GM18499 (cell line): Measurements from ENCODE around the gene PLA2G2A.
"Not testable (repeated sequence)": the region's sequence is repeated elsewhere in the genome, so short reads cannot be mapped to it uniquely, and the experiment has no call there.

Experiments used
- ATAC-seq: cut with Tn5 transposase; IDR thresholded peaks from one replicate; pipeline ENCODE4 v1.9.1; 2021; ENCODE audit warnings: moderate number of reproducible peaks; ENCODE audit not compliant: insufficient read depth, unreplicated experiment

Gene PLA2G2A

GRCh38 chr1:19979494-19979977 is at the start of gene PLA2G2A:
TSS of gene PLA2G2A (minus strand) at chr1:19979618. CDS start at chr1:19978773, 845 bp downstream.
- no peak for ATAC-seq

- no peak for ATAC-seq
Observed at GRCh38 chr1:20028726-20029125, 49.3 kb upstream of the PLA2G2A start.

GRCh38 chr1:20028125-20028524 is 48.7 kb upstream of the PLA2G2A start:
- ATAC-seq = no peak

- ATAC-seq = no peak
Observed at GRCh38 chr1:20017741-20018140, 38.3 kb upstream of the PLA2G2A start.

- ATAC-seq = no peak
Observed at GRCh38 chr1:20014153-20014552, 34.7 kb upstream of the PLA2G2A start.

- no peak for ATAC-seq
Observed at GRCh38 chr1:20010016-20010415, 30.6 kb upstream of the PLA2G2A start.

- ATAC-seq = no peak
Observed at GRCh38 chr1:20009212-20009611, 29.8 kb upstream of the PLA2G2A start.

- ATAC-seq = no peak
Observed at GRCh38 chr1:20008391-20008841, 29.0 kb upstream of the PLA2G2A start.

- ATAC-seq = not testable (repeated sequence)
Observed at GRCh38 chr1:19998823-19999222, 19.4 kb upstream of the PLA2G2A start.

- ATAC-seq = no peak
Observed at GRCh38 chr1:19990689-19991088, 11.3 kb upstream of the PLA2G2A start.

GRCh38 chr1:19990182-19990582 is 10.8 kb upstream of the PLA2G2A start:
- not testable (repeated sequence) for ATAC-seq

- no peak for ATAC-seq
Observed at GRCh38 chr1:19988267-19989006, 9.0 kb upstream of the PLA2G2A start.

- no peak for ATAC-seq
Observed at GRCh38 chr1:19987719-19988118, 8.3 kb upstream of the PLA2G2A start.

- not testable (repeated sequence) for ATAC-seq
Observed at GRCh38 chr1:19984409-19985016, 5.1 kb upstream of the PLA2G2A start.

- ATAC-seq = no peak
Observed at GRCh38 chr1:19981507-19982312, 2.3 kb upstream of the PLA2G2A start.

- no peak for ATAC-seq
Observed at GRCh38 chr1:19981170-19981506, 1.7 kb upstream of the PLA2G2A start.

- ATAC-seq = no peak
Observed at GRCh38 chr1:19980314-19980713, 896 bp upstream of the PLA2G2A start.

GRCh38 chr1:19978143-19978542 is 1.3 kb downstream of the PLA2G2A start:
- ATAC-seq = no peak

- no peak for ATAC-seq
Observed at GRCh38 chr1:19976317-19977003, 3.0 kb downstream of the PLA2G2A start.

GRCh38 chr1:19975423-19976193 is 3.8 kb downstream of the PLA2G2A start:
- ATAC-seq = no peak
